NB4 (cell line): Measurements from ENCODE around the gene FSD1.
A peak's percentile ranks its signal among the peaks of the same experiment; 100 is the strongest.

Experiments
- DNase-seq: peaks from one replicate; pipeline ENCODE4 v3.0.0; 2010; ENCODE audit warnings: low read depth
- H3K4me3 ChIP-seq: one replicate; pipeline ENCODE4 v1.5.1; 2011; ENCODE audit warnings: mild to moderate bottlenecking, low read depth, low read length, moderate library complexity
- MYC ChIP-seq: IDR thresholded peaks from 2 replicates; pipeline ENCODE4 v1.6.1; 2011; ENCODE audit warnings: low read depth, low read length
- POLR2A ChIP-seq: IDR thresholded peaks from 2 replicates; pipeline ENCODE4 v1.6.1; 2011; ENCODE audit warnings: mild to moderate bottlenecking; ENCODE audit not compliant: insufficient read length; ENCODE audit errors: extremely low read depth
- TF ChIP-seq, protein P1 (sequence below): IDR thresholded peaks from one replicate; pipeline ENCODE4 v1.5.1; 2012; ENCODE audit warnings: low read depth, low read length
- TF ChIP-seq, protein P2 (sequence below): IDR thresholded peaks from 2 replicates; pipeline ENCODE4 v1.6.1; 2011; ENCODE audit warnings: low read depth, low read length

The FSD1 gene

DNA sequence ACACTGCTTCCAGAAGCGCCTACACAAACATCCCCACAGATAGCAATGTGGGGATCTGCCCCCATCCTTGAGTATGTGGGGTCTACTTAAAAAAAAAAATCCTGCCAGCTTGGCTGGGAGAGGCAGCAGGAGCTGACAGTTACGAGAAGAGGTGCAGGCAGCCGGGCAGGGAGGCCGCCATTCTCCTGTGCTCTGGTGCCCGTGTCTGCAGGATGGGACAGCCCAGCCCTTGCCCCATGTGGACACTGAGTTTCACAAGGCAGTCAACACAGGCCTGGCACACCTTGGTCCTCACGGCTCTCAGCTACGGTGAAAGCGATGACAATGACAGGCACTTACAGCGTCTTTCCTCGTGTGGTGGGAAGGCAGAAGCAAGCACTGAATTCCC lies 62.9 kb downstream of the FSD1 start:
- no peak overlapping the region for H3K4me3 ChIP-seq
- no peak for DNase-seq
- TF ChIP-seq, protein P1, sequence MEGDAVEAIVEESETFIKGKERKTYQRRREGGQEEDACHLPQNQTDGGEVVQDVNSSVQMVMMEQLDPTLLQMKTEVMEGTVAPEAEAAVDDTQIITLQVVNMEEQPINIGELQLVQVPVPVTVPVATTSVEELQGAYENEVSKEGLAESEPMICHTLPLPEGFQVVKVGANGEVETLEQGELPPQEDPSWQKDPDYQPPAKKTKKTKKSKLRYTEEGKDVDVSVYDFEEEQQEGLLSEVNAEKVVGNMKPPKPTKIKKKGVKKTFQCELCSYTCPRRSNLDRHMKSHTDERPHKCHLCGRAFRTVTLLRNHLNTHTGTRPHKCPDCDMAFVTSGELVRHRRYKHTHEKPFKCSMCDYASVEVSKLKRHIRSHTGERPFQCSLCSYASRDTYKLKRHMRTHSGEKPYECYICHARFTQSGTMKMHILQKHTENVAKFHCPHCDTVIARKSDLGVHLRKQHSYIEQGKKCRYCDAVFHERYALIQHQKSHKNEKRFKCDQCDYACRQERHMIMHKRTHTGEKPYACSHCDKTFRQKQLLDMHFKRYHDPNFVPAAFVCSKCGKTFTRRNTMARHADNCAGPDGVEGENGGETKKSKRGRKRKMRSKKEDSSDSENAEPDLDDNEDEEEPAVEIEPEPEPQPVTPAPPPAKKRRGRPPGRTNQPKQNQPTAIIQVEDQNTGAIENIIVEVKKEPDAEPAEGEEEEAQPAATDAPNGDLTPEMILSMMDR = no peak
- TF ChIP-seq POLR2A (no peak), MYC (no peak)
- TF ChIP-seq, protein P2, sequence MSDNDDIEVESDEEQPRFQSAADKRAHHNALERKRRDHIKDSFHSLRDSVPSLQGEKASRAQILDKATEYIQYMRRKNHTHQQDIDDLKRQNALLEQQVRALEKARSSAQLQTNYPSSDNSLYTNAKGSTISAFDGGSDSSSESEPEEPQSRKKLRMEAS = no peak

DNA sequence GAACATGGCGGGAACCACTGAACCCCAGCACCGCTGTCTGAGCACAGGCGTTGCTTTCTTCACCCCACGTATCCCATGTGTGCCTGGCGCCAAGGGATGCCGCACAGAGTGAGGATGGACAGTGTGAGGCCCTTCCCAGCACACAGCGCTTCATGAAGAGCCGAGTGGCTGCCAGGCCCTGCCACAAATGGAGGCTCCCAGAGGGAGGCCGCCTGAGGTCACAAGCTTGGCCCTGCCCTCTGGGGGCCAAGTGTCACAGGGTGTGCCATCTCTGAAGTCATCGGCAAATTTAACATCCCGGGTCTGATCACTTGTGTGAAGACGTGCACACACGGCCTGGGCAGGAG lies 63.4 kb downstream of the FSD1 start:
- TF ChIP-seq, protein P2 = no peak
- TF ChIP-seq MYC (no peak), POLR2A (no peak)
- TF ChIP-seq, protein P1 = no peak
- DNase-seq = no peak
- no peak overlapping the region for H3K4me3 ChIP-seq

DNA sequence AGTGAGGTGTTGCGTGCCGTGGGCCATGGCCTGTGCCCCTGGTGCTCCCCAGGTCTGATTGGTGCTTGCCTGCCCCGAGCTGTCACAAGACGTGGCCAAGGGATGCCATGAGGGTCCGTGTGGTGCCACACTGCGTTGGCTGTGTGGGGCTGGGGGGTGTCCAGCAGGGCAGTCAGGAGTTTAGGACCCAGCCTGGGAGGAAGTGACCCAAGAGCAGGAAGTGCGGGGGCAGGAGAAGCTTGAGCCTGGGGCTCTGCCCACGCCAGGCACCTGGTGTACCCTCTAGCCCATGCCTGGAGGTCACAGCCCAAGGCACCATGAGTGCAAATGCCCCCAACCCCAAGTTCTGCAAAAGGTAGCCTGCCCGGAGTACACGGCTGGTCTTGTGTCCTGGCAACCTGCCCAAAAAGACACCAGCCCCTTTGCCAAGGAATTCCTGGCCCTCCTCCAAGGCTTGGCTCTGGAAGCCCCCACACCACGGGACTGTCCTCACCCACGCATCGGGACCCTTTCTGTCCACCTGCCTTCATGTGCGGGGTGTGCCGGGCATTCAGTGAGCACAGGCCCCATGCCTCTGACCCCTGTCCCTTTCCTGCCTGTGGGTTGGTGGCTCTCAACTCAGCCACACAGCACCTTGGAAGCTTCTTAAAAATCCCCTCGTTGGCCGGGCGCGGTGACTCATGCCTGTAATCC lies 63.9 kb downstream of the FSD1 start:
- H3K4me3 ChIP-seq = no peak overlapping the region
- TF ChIP-seq, protein P2 = no peak
- TF ChIP-seq MYC (no peak), POLR2A (no peak)
- TF ChIP-seq, protein P1 = no peak
- DNase-seq = no peak

DNA sequence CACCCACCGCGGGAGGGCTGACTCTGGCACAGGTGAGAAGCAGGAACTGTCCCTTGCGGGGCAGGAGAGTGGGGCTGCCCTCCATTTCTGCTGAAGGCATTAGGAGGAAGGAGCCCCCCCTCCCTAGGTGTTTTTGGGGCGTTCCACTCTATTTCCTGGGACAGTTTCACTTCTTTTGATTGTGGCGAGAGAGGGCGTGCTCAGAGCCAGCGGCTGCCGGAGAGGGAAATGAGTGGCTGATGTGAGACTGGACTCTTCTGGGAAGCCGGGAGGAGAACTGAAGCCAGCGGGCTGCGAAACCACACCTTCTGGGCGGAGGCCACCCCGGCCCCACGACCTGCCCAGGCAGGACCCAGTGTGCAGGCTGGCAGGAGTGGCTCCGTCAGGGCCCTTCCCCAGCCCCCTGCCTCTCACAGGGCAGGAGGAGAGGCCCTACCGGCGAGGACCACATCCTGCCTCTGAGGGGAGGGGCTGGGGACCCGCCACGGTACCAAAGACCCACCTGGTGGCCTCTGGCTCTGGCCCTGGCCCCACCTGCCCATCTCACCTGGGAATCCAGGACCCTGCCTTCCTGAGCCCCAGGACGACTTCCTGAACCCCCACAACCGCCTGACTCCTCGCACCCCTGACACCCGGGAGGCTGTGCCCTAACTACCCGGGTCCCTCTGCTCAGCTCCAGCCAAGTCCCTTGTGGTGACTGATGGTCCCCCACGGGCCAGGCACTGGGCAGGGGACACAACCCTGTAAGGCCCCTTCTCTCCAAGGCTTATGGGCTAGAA lies 64.9 kb downstream of the FSD1 start:
- DNase-seq = no peak

DNA sequence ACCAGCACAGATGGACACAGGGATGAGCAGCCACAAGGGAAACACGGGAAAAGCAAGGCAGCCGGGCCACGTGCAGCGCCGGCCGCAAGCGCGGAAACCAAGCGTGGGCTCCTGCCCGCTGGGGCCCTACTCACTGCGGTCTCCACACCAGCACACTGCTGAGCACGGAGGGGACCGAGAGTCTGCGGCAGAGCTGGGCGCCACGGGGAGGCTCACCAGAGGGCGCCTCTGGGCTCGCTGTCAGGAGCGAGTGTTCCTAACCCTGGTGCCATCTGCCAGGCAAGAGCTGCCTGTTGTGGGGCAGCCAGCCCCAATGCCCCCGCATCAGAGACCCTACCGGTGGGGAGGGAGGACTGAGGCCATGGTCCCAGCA lies 65.5 kb downstream of the FSD1 start:
- DNase-seq = no peak
- H3K4me3 ChIP-seq = no peak overlapping the region
- TF ChIP-seq, protein P1 = peak; percentile 3
- TF ChIP-seq, protein P2 = no peak

More for the DNA sequence above, 64.9 kb downstream of the FSD1 start:
- H3K4me3 ChIP-seq = no peak overlapping the region
- TF ChIP-seq MYC = no peak

DNA sequence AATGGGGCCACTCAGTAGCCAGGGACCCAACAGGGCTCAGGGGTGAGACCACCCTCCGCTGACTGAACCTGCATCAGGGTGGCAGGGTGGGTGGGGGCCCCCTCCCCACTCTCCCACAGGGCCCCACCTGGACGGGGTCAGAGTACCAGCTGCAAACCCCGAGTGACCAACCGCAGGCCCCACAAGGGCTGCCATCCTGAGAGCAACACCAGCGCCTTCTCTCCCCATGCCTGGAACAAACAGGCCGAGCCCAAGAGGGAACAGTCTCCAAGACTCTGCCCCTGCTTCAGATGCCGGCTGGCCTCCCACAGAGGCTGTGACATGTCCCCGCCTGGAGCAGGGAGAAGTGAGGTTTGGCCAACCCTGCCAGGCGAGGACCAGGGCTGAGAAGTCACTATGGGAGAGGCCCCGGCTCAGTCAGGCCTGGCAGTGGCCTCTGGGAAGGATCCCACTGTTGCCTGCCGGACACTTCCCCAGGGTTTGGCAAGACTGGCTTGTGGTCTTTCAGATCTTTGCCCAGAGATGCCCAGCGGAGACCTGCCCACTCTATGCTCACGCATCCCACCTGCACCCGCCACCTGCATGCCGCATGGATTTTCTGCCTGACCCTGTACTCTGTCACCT lies 66.1 kb downstream of the FSD1 start:
- TF ChIP-seq POLR2A (no peak), MYC (no peak)
- TF ChIP-seq, protein P1 = no peak
- TF ChIP-seq, protein P2 = no peak
- no peak overlapping the region for H3K4me3 ChIP-seq

More for the DNA sequence above, 66.1 kb downstream of the FSD1 start:
- no peak for DNase-seq
